Nephron (organoid): ENCODE results near the gene PSMC3.

ENCODE experiments used
- H3K27ac Mint-ChIP-seq, 3 experiments: 2 replicates each; pipeline ENCODE4 v1.8.0; 2020; ENCODE audit warnings: mixed read lengths in 3 of 3, mild to moderate bottlenecking in 2 of 3, moderate library complexity in 1 of 3
- H3K27me3 Mint-ChIP-seq: 2 replicates; pipeline ENCODE4 v1.8.0; 2021; ENCODE audit warnings: low read depth, mild to moderate bottlenecking, moderate library complexity, mixed read lengths
- H3K36me3 Mint-ChIP-seq: 2 replicates; pipeline ENCODE4 v1.8.0; 2020; ENCODE audit warnings: low read depth, mixed read lengths
- H3K4me1 Mint-ChIP-seq: 2 replicates; pipeline ENCODE4 v1.8.0; 2020; ENCODE audit warnings: mixed read lengths
- H3K4me3 Mint-ChIP-seq, 3 experiments: 2 replicates each; pipeline ENCODE4 v1.8.0; 2020; ENCODE audit warnings: mild to moderate bottlenecking in 3 of 3, mixed read lengths in 3 of 3, moderate library complexity in 2 of 3
- H3K9me3 Mint-ChIP-seq: 2 replicates; pipeline ENCODE4 v1.8.0; 2020; ENCODE audit warnings: mixed read lengths
- CTCF ChIP-seq, 3 experiments: fragments of 200-600 bp; sonication (generic); IDR thresholded peaks; one replicate each; pipeline ENCODE4 v1.5.0; 2021; ENCODE audit warnings: antibody characterized with exemption in 3 of 3; ENCODE audit not compliant: unreplicated experiment in 3 of 3

PSMC3 gene

GRCh38 chr11:47398011-47398410 is 28.2 kb downstream of the PSMC3 start:
- Mint-ChIP-seq H3K27ac (peak overlapping the region; percentile 57 to 88 (median 83)), H3K36me3 (no peaks in the 10 kb centered on the region), H3K4me1 (peaks cover 24% of the 10 kb centered on the region), H3K27me3 (peaks cover 3% of the 10 kb centered on the region), H3K4me3 (peak overlapping the region; percentile 6 to 55 (median 45)), H3K9me3 (no peaks in the 10 kb centered on the region)
- TF ChIP-seq CTCF (IDR thresholded peaks at IDR 0.05; ENCODE audit: unreplicated experiment in 3 of 3): no peak

GRCh38 chr11:47396049-47396320 is 30.3 kb downstream of the PSMC3 start:
- H3K36me3 Mint-ChIP-seq: no peaks in the 10 kb centered on the region
- peaks cover 2% of the 10 kb centered on the region for H3K27me3 Mint-ChIP-seq
- peaks cover 22% of the 10 kb centered on the region for H3K4me1 Mint-ChIP-seq
- TF ChIP-seq CTCF (IDR thresholded peaks at IDR 0.05; ENCODE audit: unreplicated experiment in 3 of 3): no peak
- H3K9me3 Mint-ChIP-seq: no peaks in the 10 kb centered on the region
- H3K4me3 Mint-ChIP-seq: no peak overlapping the region
- H3K27ac Mint-ChIP-seq: no peak overlapping the region

GRCh38 chr11:47395223-47396048 is 30.8 kb downstream of the PSMC3 start:
- H3K4me3 Mint-ChIP-seq: no peak overlapping the region
- no peaks in the 10 kb centered on the region for H3K27me3 Mint-ChIP-seq
- H3K36me3 Mint-ChIP-seq: no peaks in the 10 kb centered on the region
- H3K9me3 Mint-ChIP-seq: no peaks in the 10 kb centered on the region
- TF ChIP-seq CTCF (IDR thresholded peaks at IDR 0.05; ENCODE audit: unreplicated experiment in 3 of 3): no peak
- H3K4me1 Mint-ChIP-seq: peaks cover 16% of the 10 kb centered on the region
- H3K27ac Mint-ChIP-seq: peak overlapping the region in 1 of 3 experiments; percentile 25

GRCh38 chr11:47394322-47395222 is 31.7 kb downstream of the PSMC3 start:
- no peak for TF ChIP-seq CTCF (IDR thresholded peaks at IDR 0.05; ENCODE audit: unreplicated experiment in 3 of 3)
- no peaks in the 10 kb centered on the region for H3K9me3 Mint-ChIP-seq
- H3K27ac Mint-ChIP-seq: no peak overlapping the region
- no peaks in the 10 kb centered on the region for H3K36me3 Mint-ChIP-seq
- peaks cover 12% of the 10 kb centered on the region for H3K4me1 Mint-ChIP-seq
- H3K4me3 Mint-ChIP-seq: no peak overlapping the region
- H3K27me3 Mint-ChIP-seq: no peaks in the 10 kb centered on the region

GRCh38 chr11:47394050-47394321 is 32.3 kb downstream of the PSMC3 start:
- no peak for TF ChIP-seq CTCF (IDR thresholded peaks at IDR 0.05; ENCODE audit: unreplicated experiment in 3 of 3)
- Mint-ChIP-seq H3K4me3 (no peak overlapping the region), H3K27me3 (no peaks in the 10 kb centered on the region), H3K9me3 (no peaks in the 10 kb centered on the region), H3K27ac (no peak overlapping the region), H3K36me3 (no peaks in the 10 kb centered on the region), H3K4me1 (peaks cover 10% of the 10 kb centered on the region)
